Fibroblast of skin of scalp (primary cell): ENCODE data around the gene CNTRL. TPM values are rescaled to one million over a fixed set of nuclear protein-coding genes. Genes with fewer than 3 reads are reported as not detected.
A peak's percentile ranks its signal among the peaks of the same experiment; 100 is the strongest.
"Not testable (repeated sequence)": the region's sequence is repeated elsewhere in the genome, so short reads cannot be mapped to it uniquely, and the experiment has no call there.

ENCODE experiments used
- DNase-seq: peaks from one replicate; pipeline ENCODE4 v3.0.0-alpha.2; 2013
- polyA plus RNA-seq, 2 experiments: library from polyadenylated mRNA; unstranded; fragments of 120-200 nt; gene quantifications; one replicate each; pipeline ENCODE4 v1.2.1, GENCODE V29; 2013; ENCODE audit not compliant: insufficient read length in 2 of 2

CNTRL gene, protein sequence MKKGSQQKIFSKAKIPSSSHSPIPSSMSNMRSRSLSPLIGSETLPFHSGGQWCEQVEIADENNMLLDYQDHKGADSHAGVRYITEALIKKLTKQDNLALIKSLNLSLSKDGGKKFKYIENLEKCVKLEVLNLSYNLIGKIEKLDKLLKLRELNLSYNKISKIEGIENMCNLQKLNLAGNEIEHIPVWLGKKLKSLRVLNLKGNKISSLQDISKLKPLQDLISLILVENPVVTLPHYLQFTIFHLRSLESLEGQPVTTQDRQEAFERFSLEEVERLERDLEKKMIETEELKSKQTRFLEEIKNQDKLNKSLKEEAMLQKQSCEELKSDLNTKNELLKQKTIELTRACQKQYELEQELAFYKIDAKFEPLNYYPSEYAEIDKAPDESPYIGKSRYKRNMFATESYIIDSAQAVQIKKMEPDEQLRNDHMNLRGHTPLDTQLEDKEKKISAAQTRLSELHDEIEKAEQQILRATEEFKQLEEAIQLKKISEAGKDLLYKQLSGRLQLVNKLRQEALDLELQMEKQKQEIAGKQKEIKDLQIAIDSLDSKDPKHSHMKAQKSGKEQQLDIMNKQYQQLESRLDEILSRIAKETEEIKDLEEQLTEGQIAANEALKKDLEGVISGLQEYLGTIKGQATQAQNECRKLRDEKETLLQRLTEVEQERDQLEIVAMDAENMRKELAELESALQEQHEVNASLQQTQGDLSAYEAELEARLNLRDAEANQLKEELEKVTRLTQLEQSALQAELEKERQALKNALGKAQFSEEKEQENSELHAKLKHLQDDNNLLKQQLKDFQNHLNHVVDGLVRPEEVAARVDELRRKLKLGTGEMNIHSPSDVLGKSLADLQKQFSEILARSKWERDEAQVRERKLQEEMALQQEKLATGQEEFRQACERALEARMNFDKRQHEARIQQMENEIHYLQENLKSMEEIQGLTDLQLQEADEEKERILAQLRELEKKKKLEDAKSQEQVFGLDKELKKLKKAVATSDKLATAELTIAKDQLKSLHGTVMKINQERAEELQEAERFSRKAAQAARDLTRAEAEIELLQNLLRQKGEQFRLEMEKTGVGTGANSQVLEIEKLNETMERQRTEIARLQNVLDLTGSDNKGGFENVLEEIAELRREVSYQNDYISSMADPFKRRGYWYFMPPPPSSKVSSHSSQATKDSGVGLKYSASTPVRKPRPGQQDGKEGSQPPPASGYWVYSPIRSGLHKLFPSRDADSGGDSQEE (N-terminal part only)
- polyA plus RNA-seq (2013, experiment 1 of 2; ENCODE audit: insufficient read length): 6.9 TPM
- 6.9 TPM for polyA plus RNA-seq (2013, experiment 2 of 2; ENCODE audit: insufficient read length)

DNA sequence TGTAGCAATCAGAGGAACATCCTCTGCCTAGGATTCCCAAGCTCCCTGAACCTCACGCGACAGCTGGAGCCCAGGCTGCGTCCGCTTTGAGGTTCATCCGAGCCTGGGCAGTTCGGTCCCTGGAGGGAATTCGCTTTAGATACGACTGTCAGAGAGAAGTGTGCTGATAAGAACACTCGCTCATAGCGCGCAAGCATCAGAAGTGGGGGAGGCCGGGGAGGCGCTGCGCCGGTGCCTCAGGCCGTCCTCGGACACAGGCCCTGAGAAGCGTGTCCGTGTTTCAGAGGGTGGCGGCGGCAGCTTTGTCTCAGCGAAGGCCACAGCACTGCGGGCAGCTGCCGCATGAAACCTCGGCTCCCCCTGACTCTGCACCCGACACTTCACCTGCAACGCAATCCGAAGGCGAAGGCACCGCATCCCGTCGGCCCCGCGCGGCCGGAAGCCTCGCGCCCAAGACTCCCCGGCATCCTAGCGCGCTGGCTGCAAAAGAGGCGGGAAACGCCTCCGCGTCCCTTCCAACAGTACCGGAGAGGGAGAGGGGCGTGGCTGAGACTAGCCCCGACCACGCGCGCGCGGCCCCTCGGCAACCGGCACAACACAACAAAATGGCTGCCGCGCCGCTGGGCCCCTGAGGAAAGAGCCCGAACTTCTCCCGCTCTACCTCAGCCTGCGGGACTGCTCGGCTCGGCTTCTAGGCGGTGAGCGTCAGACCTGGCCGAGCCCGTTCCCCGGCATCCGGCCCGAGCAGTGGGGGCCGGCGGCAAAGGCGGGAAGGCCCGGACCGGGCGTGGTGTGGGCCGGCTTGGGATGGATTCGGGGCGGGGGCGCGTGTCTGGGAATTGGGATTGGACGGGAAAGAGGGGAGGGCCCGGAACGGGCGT, at the start of gene CNTRL:
Gene CNTRL, plus strand, starts transcription at position 586 of the 881 bp plus-strand sequence. CDS start 13,372 bp downstream, outside the sequence.
- peak; percentile 90 for DNase-seq

DNA sequence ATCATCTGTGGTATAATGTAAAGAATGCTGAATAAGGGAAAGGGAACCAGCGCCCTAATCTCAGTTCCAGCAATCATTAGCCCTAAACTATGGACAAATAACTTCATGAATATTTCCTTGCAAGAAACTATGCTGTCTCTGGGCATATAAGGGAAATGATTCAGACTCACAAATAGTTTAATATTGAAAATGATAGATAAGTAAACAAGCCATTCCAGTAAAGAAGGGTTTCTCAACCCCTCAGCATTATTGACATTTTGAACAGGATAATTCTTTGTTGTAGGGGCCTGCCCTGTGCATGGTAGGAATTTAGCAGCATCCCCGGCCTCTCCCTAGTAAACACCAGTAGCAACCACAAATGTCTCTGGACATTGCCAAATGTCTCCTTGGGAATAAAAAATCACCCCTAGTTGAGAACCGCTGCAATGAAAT, 48.5 kb upstream of the CNTRL start:
- peak; percentile 75 for DNase-seq

DNA sequence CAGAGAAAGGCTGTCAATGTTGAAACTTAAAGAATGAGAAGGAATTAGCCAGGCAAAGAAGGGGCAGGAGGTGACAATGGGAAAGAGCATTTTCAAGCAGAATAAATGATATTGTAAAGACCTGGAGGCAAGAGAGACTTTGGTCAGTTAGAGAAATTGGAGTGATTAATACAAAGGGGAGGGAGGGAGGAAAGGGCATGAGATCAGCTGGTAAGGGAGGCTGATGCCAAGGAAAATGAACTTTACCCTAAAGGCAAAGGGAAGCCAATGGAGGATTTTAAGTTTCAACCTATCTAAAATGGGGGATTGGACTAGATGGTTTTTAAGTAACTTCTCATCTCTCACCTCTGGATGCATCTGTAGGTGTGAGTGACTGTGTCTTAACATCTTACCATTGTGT, 48.0 kb upstream of the CNTRL start:
- no peak for DNase-seq

DNA sequence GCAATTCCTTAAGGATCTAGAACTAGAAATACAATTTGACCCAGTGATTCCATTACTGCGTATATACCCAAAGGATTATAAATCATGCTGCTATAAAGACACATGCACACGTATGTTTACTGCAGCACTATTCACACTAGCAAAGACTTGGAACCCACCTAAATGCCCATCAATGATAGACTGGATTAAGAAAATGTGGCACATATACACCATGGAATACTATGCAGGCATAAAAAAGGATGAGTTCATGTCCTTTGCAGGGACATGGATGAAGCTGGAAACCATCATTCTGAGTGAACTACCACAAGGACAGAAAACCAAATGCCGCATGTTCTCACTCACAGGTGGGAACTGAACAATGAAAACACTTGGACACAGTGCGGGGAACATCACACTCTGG, 46.5 kb upstream of the CNTRL start:
- not testable (repeated sequence) for DNase-seq

DNA sequence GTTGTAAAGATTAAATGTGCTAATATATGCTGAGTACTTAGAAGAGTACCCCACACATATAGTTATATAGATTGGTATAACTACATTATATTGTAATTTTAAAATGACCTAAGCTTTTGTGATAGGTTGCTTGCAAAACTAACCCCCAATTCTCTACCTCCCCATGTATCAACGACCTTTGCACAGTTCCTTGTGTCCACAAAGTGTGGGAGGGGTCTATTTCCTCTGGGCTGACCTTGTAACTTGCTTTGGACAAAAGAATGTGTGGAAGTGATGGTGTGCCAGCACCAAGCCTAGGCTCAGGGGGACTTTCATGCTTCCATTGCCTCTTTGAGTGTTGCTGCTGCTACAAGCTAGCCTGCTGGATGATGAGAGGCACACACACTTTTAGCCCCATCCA, 45.3 kb upstream of the CNTRL start:
- no peak for DNase-seq

DNA sequence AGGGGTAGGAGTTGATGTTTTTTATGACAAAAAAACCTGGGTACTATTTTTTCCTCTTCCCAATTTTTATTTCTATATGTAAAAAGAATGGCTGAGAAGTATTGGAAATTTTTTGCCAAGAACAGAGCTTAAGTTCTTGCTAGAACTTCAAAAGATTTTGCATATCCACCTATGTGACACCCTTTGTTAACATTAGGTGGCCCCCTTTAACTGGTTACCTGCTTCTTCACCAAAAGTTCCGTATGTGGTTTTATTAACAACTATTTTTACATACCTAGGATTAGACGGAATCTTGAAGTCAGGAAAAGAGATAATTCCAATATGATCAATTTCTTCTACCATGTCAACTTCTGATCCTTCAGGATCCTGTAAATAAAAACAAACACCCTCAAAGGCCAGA, 40.2 kb upstream of the CNTRL start:
- no peak for DNase-seq

DNA sequence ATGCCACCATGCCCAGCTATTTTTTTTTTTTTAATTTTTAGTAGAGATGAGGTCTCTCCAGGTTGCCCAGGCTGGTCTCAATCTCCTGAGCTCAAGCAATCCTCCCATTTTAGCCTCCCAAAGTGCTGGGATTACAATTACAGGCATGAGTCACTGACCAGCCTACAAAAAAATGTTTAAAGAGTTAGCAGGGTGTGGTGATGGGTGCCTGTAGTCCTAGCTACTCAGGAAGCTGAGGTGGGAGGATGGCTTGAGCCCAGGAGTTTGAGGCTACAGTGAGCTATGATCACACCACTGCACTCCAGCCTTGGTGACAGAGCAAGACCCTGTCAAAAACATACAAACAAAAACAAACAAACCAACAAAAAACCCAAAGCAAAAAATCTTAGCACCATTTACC, 39.0 kb upstream of the CNTRL start:
- DNase-seq: not testable (repeated sequence)

DNA sequence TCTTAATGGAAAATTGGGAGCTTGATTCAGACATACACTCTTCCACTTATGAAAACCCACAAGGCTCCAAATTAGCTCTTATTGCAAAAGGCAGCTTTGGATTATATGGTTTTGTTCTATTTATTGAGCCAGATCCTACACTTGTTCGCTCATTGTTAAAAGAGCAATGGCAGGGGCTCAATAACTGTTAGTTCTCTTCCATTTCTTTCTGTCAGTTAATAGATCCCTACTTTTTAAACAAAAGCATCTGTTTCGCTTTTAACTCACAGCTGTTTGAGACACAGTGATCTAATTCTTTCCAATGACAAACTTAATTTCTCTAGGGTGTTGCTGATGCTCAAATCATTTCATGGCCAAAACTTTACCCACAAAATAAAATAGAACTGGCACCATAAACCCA, 36.4 kb upstream of the CNTRL start:
- DNase-seq: no peak

DNA sequence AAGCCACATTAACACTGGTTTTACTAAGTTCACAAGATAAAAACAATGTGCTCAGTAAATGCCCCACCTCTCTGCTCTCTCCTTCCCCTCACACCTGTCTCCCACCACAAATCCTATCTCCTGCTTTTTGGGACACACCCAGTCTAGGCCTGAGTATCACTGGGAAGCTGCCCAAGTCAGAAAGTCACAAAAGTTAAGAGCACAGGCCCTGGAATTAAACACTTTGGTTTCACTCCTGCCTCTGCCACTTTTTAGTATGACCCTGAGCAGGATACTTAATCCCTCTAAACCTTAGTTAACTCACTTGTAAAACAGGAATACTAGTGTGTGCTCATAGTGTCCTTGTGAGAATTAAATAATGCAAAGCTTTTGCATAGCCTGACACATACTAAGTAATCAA, 36.0 kb upstream of the CNTRL start:
- DNase-seq: no peak

DNA sequence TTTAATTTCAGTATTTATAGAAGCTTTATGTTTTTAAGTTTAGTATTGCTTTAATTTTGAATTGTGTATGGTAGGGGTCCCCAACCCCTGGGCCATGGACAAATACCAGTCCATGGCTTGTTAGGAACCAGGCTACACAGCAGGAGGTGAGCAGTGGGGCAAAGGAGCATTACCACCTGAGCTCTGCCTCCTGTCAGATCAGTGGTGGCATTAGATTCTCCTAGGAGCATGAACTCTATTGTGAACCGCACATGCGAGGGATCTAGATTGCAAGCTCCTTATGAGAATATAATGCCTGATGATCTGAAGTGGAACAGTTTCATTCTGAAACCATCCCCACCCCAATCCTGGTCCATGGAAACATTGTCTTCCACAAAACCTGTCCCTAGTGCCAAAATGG, 26.6 kb upstream of the CNTRL start:
- no peak for DNase-seq

DNA sequence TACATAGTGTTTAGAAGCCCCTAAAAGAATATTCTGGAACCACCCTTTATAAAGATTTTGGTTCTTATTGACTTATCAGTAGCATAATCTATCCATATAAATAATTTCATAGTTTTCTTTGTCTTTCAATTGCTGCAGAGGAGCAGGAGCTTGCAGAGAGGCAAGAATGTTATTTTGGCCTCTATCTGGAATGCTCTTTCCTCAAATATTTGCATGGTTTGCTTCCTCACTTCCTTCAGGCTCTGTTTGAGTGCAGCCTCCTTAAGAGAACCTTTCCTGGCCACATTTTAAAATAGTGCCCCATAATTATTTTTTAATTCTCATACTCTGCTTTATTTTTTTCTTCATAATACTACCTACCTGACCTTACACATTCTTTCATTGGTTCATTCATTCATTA, 26.1 kb upstream of the CNTRL start:
- peak; percentile 31 for DNase-seq

DNA sequence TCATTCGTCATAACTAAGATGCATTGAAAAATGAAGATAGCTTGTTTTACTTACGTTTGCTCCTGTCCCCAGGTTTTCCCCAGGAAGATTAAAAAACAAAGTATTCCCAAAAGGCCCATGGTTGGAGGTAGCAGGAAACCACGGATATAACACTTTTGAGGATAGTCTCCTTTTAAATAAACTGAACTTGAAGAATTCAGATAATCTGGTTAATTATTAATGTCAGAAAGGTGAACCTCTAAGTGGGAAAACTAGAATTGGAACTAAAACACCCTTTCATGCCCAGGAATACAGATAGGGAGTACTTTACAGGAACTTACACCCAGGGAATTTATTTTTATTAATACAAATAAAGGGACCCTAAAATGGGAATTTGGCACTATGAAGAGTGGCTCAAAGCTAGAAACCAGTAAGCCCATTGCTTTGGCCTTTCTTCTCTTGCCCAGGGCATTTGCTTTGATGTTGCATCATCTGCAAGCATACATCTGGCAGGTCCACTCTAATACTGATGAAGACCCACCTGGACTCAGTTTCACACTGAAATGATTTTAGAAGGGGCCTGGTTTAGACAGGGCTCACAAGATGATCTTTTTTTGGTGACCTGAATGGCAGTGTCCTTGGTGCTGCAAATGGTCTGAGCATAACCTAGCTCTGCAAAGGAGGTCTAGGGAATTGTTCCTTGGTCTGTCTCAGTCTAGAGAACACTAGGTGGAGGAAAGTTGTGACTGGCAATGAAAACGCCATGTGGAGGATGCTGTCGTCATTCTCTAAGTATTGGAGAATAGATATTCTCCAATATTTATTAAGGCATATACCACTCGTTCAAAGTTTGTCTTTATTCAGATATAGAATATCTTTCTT, 24.4 kb upstream of the CNTRL start, which contains the start of gene C5:
Gene C5, minus strand, starts transcription at position 148 of the 861 bp plus-strand sequence. Its CDS starts 29 bp downstream, at position 119.
- DNase-seq: no peak

DNA sequence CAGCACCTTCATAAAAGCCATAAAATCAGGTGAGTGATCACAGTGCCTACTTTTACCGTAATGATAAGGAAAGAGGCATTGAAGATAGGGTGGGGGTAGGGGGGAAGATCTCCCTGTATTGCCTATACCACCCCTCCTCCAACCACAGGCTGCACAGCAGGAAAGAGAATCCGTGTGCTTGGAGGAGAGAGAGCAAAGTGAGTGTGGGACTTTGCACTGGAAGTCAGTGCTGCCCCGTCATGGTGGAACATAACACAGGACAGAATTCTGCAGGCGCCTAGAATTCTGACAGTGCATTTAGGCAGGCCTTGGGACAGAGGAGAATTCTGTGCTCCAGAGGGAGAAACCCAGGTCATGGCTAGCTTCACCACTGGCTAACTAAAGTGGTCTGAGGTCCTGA, 21.2 kb upstream of the CNTRL start:
- DNase-seq: no peak

DNA sequence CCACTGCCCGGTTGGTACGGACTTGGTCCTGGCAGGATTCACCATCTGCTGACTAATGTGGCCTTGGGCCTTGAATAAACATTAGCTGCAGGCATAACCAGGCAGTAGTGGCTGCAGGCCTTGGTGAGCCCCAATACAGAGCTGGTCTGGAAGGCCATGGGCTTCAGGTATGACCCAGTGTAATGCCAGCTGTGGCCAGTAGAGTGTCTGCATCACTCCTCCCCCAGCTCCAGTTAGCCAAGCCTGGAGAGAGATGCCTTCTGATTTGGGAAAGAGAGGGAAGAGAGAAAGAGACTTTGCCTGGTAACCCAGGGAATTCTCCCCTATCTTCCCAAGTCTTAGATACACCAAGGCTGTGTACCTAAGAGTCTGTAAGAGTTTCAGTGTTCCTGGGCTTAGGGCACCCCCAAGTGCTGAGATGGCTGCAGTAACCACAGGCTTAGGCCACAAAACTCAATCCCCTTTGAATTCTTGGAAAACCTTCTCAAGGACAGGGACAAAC, 19.1 kb upstream of the CNTRL start:
- peak; percentile 4 for DNase-seq

DNA sequence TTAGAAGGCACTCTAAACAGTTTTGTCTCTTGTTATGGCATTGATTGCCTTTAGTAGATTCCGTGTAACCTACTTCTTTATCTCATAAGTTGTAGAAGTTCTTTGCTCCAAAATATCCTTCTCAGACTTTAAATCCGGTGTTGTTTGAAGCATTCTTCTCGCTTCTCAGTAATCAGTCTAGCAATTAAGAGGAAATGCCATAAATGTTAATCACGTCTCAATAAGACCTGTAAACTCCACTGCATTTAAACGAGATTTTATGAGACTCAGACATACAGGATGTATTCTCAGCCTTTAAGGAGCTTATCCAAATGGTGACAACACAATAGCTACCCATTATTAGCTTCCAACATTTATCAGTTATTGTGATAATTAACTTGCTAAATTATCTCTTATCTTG, 16.9 kb upstream of the CNTRL start:
- no peak for DNase-seq

DNA sequence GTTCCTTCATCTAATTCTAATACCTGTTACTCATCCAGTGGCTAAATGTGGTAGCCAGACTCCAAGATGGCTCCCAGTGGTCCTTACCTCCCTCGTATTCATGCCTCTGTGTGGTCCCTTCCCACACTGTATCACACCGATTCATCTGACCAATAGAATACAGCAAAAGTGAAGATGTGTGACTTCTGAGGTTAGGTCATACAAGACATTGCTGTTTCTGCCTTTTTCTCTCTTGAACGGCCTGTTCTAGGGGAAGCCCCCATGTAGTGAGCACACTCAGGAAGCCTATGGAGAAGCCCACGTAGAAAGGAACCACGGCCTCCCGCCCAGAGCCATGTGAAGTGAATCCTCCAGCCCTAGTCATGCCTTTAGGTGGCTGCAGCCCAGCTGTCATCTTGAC, 15.2 kb upstream of the CNTRL start:
- DNase-seq: no peak

DNA sequence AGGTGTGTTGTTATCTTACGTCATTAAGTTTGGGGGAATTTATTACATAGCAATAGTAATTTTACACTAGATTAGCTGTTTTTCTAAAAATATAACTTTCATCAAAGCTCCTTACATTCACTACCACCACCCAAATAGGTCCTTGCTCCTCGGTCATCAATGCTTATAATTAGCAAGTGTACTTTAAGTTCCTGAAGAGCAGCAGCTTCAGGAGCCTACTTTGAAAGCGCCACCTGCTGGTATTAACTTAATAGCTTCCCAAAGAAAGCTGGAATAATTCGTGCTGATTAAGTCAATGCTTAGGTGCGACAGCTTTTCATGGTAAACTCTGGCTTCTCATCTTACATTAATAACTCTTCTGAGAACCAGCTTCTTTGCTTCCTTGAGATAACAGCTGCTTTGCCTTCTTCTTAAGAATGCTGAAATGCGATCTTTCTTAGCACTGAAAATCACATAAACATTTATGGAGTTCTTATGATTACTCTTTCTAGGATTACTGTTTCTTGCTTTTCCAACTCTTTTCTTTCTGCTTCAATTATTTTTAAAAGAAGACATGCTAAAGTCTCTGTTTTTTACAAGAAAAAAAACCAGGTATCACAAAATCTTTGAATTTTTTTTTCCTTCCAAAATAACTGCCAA, 14.6 kb upstream of the CNTRL start:
- DNase-seq: peak; percentile 67

DNA sequence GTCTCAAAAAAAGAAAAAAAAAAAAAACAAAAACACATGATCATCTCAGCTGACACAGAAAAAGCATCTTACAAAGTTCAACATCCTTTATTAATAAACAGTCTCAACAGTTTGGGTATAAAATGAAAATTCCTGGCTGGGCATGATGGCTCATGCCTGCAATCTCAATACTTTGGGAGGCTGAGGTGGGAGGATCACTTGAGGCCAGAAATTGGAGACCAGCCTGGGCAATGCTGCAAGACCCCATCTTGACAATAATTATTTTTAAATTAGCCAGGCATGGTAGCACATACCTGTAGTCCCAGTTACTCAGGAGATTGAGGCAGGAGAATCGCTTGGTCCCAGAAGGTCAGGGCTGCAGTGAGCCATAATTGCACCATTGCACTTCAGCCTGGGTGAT, 7.9 kb upstream of the CNTRL start:
- DNase-seq: no peak

DNA sequence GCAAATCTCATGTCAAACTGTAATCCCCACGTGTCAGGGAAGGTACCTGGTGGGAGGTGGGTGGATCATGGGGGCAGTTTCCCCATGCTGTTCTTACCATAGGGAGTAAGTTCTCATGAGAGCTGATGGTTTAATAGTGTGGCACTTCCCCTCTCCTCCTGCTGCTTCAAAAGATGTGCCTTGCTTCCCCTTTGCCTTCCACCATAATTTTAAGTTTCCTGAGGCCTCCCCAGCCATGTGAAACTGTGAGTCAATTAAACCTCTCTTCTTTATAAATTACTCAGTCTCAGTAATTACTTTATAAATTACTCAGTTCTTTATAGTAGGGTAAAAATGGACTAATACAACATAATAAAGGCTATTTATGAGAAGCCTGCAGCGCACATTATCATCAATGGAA, 7.1 kb upstream of the CNTRL start:
- no peak for DNase-seq

DNA sequence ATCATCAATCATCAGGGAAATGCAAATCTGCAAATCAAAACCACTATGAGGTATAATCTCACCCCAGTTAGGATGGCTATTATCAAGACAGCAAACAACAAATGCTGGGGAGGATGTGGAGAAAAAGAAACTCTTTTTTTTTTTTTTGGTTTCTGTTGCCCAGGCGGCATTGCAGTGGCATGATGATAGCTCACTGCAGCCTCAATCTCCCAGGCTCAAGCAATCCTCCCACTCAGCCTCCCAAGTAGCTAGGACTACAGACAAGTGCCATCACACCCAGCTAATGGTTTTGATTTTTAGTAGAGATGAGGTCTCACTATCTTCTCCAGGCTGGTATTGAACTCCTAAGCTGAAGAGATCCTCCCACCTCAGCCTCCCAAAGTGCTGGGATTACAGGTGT, 5.4 kb upstream of the CNTRL start:
- DNase-seq: no peak
